Activated CD8-positive, alpha-beta T cell treated with anti-CD3 and anti-CD28 coated beads, Interleukin-2, amount 10 ng/mL, durations not matched to agents 7 days and 5 days (primary cell): ENCODE results near the gene OSBPL3. TPM values are rescaled to one million over a fixed set of nuclear protein-coding genes. Genes with fewer than 3 reads are reported as not detected.

Experiments
- ATAC-seq: fragments of 150-1000 bp; cut with Tn5 transposase; one replicate; pipeline ENCODE4 v1.10.0; 2021; ENCODE audit warnings: moderate library complexity
- CTCF ChIA-PET: fragments of 350-600 bp; sonication (Branson Sonifier 250); formaldehyde crosslinking; loops from one replicate; lab custom pipeline; 2021; ENCODE audit warnings: antibody characterized with exemption; lab: Charles Lee
- POLR2A ChIA-PET: fragments of 350-600 bp; sonication (Branson Sonifier 250); formaldehyde crosslinking; loops from one replicate; lab custom pipeline; 2021; ENCODE audit warnings: antibody characterized with exemption; lab: Charles Lee
- DNase-seq: peaks from one replicate; pipeline ENCODE4 v3.0.0-alpha.2; 2020
- H3K27ac Mint-ChIP-seq: one replicate; pipeline ENCODE4 v1.8.0; 2021; ENCODE audit warnings: mild to moderate bottlenecking, mixed read lengths
- H3K27me3 Mint-ChIP-seq: one replicate; pipeline ENCODE4 v1.8.0; 2021; ENCODE audit warnings: low read depth, mixed read lengths
- H3K36me3 Mint-ChIP-seq: one replicate; pipeline ENCODE4 v1.8.0; 2021; ENCODE audit warnings: low read depth, mixed read lengths
- H3K4me1 Mint-ChIP-seq: one replicate; pipeline ENCODE4 v1.8.0; 2021; ENCODE audit warnings: low read depth, mixed read lengths
- H3K4me3 Mint-ChIP-seq: one replicate; pipeline ENCODE4 v1.8.0; 2021; ENCODE audit warnings: mild to moderate bottlenecking, mixed read lengths
- H3K9me3 Mint-ChIP-seq: one replicate; pipeline ENCODE4 v1.8.0; 2022; ENCODE audit warnings: mixed read lengths; ENCODE audit not compliant: insufficient read depth
- total RNA-seq, 2 experiments: library from RNA; stranded (reverse); gene quantifications; one replicate each; pipeline ENCODE4 v1.2.3, GENCODE V29; 2021

The OSBPL3 gene
- total RNA-seq, 2 experiments from 2014 or later, result 73.0 to 83.0 TPM

DNA sequence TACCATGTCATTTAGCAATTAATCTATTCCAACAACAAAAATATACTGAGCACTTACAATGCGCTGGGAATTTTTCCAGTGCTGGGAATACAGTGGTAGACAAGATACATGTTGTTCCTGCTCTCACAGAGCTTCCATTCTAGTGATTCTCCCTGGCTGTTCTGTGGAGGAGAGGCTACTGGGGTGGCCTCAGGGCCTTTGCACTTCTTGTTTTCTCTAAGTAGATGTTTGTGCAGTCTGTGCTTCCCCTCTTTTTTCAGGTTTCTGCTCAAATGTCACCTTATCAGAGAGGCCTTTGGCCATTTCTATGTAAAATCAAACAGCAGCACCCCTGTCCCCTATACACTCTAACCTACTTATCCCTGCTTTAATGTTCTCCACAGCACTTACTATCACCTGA, 24.7 kb downstream of the OSBPL3 start:
- Mint-ChIP-seq H3K27me3 (no peaks in the 10 kb centered on the region), H3K36me3 (peaks cover 19% of the 10 kb centered on the region), H3K27ac (no peak overlapping the region), H3K4me1 (peaks cover 31% of the 10 kb centered on the region), H3K4me3 (no peak overlapping the region), H3K9me3 (no peaks in the 10 kb centered on the region)
- ChIA-PET POLR2A (interaction anchor here (1.0 kb wide), 1 partner anchor 163 kb away, joined by 3 read pairs; no protein-coding TSS in a partner anchor), CTCF (no interaction called here)
- no peak for ATAC-seq
- no peak for DNase-seq

DNA sequence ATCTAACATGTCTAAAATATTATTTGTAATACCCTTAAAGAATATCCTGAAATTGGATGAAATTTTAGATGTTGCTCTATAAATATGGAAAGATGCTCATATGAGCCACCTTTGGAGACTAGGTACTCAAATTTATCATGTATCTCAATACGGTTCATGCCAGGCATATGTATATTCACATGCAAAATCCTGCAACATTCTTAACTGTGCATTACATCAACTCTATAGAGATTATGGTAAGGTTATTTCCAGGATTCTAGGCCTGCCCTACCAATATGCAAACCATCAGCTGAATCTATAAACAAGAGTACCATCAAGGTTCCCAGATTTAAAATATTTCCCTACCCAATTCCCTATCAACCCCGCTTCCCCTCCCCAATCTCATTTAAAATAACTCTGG, 27.5 kb downstream of the OSBPL3 start:
- ATAC-seq, result no peak
- Mint-ChIP-seq H3K27me3 (no peaks in the 10 kb centered on the region), H3K4me1 (peaks cover 29% of the 10 kb centered on the region), H3K27ac (no peak overlapping the region), H3K4me3 (no peak overlapping the region), H3K36me3 (peaks cover 9% of the 10 kb centered on the region), H3K9me3 (no peaks in the 10 kb centered on the region)
- CTCF ChIA-PET, result interaction anchor here (1.2 to 2.1 kb wide), 4 partner anchors 28 to 146 kb away, joined by 3 to 5 read pairs (median 4); no protein-coding TSS in a partner anchor
- POLR2A ChIA-PET, result no interaction called here
- no peak for DNase-seq

DNA sequence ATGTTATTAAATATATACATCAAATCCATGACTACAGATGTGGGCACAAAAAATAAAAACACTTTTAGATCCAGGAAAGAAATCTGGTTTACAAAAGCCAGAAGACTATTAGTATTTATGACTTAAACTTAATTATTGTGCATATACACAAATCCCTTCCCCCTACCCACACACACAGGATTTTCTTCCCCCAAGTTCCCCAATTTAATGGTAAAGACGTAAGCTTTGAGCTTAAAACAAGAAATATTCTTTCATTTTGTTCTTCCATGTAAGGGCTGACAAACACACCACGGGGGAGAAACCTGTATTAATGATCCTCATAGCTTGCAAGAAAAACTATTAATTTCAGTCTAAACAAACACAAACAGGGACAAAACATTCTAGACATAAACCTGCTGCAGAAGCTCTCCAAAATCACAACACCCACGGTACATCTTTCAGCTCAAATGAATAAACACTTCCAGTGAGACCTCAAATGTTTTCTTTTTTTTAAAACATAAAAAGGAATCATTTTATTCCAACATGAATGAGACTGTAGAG, 28.5 kb downstream of the OSBPL3 start:
- Mint-ChIP-seq H3K27me3 (no peaks in the 10 kb centered on the region), H3K36me3 (peaks cover 9% of the 10 kb centered on the region), H3K4me1 (peaks cover 32% of the 10 kb centered on the region), H3K9me3 (no peaks in the 10 kb centered on the region), H3K4me3 (no peak overlapping the region), H3K27ac (no peak overlapping the region)
- ChIA-PET POLR2A (no interaction called here), CTCF (interaction anchor here (0.9 to 1.8 kb wide), 8 partner anchors 14 to 146 kb away, joined by 3 to 5 read pairs (median 3); no protein-coding TSS in a partner anchor)
- DNase-seq (no peak), ATAC-seq (no peak)

DNA sequence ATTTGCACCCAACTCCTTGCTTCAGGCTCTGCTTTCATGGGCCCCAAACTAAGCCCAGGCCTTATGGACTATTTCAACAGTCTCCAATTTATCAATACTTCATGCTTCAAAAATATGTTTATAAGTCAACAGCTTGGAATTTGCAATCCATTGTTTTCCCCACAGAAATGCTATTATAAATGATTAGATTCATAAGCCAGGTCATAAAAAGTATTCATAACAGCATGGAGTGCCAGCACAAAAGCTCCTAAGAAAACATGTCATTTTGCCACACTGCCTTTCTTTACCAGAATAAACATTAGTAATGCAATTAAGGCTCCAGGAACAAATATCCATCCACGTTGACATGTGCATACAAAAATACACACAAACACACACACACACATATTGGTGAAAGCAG, 30.1 kb downstream of the OSBPL3 start:
- no peak for ATAC-seq
- H3K27ac Mint-ChIP-seq, result no peak overlapping the region
- POLR2A ChIA-PET, result interaction anchor here (0.6 kb wide), 1 partner anchor 13 kb away, joined by 3 read pairs; no protein-coding TSS in a partner anchor
- peaks cover 16% of the 10 kb centered on the region for H3K36me3 Mint-ChIP-seq
- H3K27me3 Mint-ChIP-seq, result no peaks in the 10 kb centered on the region
- no peaks in the 10 kb centered on the region for H3K9me3 Mint-ChIP-seq
- peaks cover 33% of the 10 kb centered on the region for H3K4me1 Mint-ChIP-seq
- H3K4me3 Mint-ChIP-seq, result no peak overlapping the region
- CTCF ChIA-PET, result interaction anchor here (1.5 to 1.8 kb wide), 3 partner anchors 16 to 149 kb away, joined by 3 to 4 read pairs (median 3); no protein-coding TSS in a partner anchor
- no peak for DNase-seq

DNA sequence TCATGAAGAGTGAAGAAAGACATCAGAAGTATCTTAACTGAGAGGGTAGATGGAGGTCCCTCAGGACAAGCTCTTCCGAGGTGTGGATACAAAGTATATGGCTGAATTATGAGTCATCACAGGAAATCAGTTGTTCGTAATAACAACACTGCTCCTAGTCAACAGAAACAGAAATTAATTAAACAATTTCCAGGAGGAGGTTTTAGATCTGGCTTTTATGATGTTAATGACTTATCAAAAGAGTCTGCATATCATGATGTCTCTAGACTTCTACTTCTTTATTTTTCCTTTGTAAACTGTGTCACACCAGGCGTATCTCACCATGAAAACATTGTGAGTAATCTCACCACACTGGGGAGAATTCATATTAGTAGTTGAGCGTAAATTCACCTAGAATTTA, 31.2 kb downstream of the OSBPL3 start:
- ChIA-PET POLR2A (interaction anchor here (1.4 kb wide), 1 partner anchor 30 kb away, joined by 7 read pairs; no protein-coding TSS in a partner anchor), CTCF (interaction anchor here (0.8 to 1.6 kb wide), 9 partner anchors 11 to 150 kb away, joined by 3 to 6 read pairs (median 4); no protein-coding TSS in a partner anchor)
- Mint-ChIP-seq H3K27ac (no peak overlapping the region), H3K9me3 (no peaks in the 10 kb centered on the region), H3K27me3 (no peaks in the 10 kb centered on the region), H3K4me3 (no peak overlapping the region), H3K4me1 (peaks cover 28% of the 10 kb centered on the region), H3K36me3 (peaks cover 17% of the 10 kb centered on the region)
- ATAC-seq (no peak), DNase-seq (no peak)

DNA sequence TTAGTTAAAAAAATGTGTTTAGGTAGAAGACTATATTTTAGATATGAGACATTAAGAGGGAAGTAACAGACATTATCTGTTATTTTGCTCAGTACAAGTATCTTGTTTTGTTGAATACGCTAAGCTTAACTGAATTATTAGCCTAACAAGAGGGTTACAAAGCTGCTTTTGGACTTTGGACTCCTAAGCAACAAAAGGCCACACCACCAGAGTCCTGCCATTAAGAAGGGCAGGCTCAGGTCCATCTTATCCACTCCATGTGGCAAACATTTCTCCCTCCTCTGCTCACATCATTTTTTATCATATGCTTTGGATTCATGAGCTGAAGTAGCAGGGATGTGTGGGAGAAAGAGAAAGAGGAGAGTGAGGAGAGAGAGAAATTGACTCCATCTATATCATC, 33.5 kb downstream of the OSBPL3 start:
- no peak overlapping the region for H3K4me3 Mint-ChIP-seq
- ChIA-PET POLR2A (no interaction called here), CTCF (interaction anchor here (1.1 to 1.6 kb wide), 3 partner anchors 10 to 152 kb away, joined by 3 to 6 read pairs (median 3); no protein-coding TSS in a partner anchor)
- ATAC-seq (no peak), DNase-seq (no peak)
- H3K27ac Mint-ChIP-seq, result no peak overlapping the region
- H3K36me3 Mint-ChIP-seq, result peaks cover 16% of the 10 kb centered on the region
- H3K4me1 Mint-ChIP-seq, result peaks cover 27% of the 10 kb centered on the region
- H3K9me3 Mint-ChIP-seq, result no peaks in the 10 kb centered on the region
- H3K27me3 Mint-ChIP-seq, result no peaks in the 10 kb centered on the region

DNA sequence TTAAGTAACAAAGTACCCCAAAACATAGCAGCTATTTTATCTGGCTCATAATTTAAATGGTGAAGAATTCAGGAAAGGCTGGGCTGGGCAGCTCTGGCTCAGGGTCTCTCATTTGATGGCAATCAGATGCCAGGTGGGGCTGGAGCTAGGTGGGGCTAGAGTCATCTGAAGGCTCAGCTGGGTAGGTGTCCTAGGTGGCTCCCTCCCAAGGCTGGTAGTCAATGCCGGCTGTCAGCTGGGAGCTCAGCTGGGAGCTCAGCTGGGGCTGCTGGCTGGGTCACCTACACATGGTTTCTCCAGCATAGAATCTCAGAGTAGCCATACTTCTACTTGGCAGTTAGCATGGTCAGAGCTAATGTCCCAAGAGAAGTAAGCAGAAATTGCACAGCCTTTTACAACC, 34.1 kb downstream of the OSBPL3 start:
- Mint-ChIP-seq H3K4me3 (no peak overlapping the region), H3K9me3 (no peaks in the 10 kb centered on the region), H3K27ac (no peak overlapping the region), H3K36me3 (peaks cover 16% of the 10 kb centered on the region), H3K4me1 (peaks cover 27% of the 10 kb centered on the region), H3K27me3 (no peaks in the 10 kb centered on the region)
- no peak for DNase-seq
- CTCF ChIA-PET, result interaction anchor here (1.0 to 1.6 kb wide), 3 partner anchors 10 to 125 kb away, joined by 3 to 6 read pairs (median 5); no protein-coding TSS in a partner anchor
- POLR2A ChIA-PET, result no interaction called here
- ATAC-seq, result no peak

DNA sequence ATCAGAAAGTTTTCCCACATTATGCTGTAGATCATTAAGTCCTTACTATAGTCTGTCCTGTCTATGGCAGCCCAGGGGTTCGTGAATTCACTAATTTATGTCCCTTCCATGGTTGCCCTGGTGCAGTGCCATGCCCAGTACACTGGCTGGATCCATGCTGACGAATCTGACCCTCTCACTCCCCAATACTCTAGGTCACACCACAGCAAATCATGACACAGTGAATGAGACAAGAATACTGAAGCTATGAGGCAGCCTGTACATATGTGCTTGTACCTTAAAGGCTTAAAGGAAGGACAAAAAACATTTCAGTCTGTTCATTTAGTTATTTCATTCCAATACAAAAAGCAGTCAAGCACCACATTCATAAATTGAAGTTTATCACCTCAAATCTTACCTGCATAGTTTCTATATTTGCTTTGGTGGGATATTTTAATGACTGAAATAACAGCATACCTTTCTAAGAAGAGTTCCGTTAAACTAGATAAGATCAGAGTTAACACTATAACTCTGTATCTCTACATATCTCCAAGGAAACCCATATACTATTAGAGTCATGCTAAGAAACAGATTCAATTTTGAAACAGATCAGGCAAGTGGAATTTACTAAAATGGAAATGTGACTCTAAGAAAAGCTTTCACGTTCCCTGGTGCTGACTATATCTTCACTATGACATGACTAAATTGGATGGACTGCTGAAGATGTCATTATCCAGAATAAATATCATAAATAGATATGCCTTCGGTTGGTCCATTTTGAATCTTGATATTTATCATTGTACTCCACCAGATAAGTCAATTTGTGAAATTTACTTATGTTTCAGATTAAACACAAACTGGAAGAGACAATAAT, 36.7 kb downstream of the OSBPL3 start:
- H3K27me3 Mint-ChIP-seq, result no peaks in the 10 kb centered on the region
- H3K4me1 Mint-ChIP-seq, result peaks cover 20% of the 10 kb centered on the region
- peaks cover 28% of the 10 kb centered on the region for H3K36me3 Mint-ChIP-seq
- H3K9me3 Mint-ChIP-seq, result no peaks in the 10 kb centered on the region
- DNase-seq (no peak), ATAC-seq (no peak)
- no peak overlapping the region for H3K27ac Mint-ChIP-seq
- ChIA-PET POLR2A (no interaction called here), CTCF (no interaction called here)
- H3K4me3 Mint-ChIP-seq, result no peak overlapping the region

DNA sequence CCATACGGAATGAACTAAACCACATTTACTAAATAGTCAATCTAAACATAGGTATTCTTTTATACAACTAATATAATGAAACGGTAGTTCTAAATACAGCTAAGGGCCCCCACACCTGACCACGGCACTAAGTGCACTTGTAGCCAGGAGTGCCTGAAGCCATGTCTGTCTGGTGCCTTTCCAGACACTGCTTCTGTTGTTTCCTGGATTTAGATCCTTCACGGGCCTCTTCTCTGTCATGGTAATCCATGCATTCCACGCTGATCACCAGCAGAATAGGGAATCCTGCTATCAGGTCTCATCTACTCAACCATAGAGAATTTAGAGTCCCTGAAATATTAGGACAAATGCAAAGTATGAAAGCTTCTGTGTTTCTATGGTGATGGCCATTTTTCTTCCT, 37.8 kb downstream of the OSBPL3 start:
- no peaks in the 10 kb centered on the region for H3K27me3 Mint-ChIP-seq
- ATAC-seq (no peak), DNase-seq (no peak)
- peaks cover 18% of the 10 kb centered on the region for H3K4me1 Mint-ChIP-seq
- peaks cover 6% of the 10 kb centered on the region for H3K9me3 Mint-ChIP-seq
- H3K36me3 Mint-ChIP-seq, result peaks cover 34% of the 10 kb centered on the region
- CTCF ChIA-PET, result interaction anchor here (0.5 kb wide), 1 partner anchor 15 kb away, joined by 3 read pairs; no protein-coding TSS in a partner anchor
- no peak overlapping the region for H3K4me3 Mint-ChIP-seq
- POLR2A ChIA-PET, result no interaction called here
- no peak overlapping the region for H3K27ac Mint-ChIP-seq

DNA sequence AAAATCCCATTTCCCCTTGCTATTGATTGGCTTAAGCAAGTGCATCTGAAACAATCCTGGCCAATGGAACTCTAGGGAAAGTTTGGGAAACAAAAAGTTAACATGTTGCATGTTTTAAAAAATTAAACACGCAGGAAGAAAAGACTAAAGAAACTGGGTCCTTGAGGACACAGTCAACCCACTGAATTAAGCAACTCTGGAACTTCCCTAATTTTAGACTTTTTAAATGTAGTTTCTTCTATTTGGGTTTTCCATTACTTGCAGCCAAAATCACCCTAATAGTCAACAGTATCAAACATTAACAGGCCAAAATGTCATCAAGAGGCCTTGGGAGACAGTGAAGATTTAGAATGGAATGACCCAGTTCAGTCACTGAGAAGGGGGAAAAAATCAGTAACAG, 40.6 kb downstream of the OSBPL3 start:
- Mint-ChIP-seq H3K4me1 (peaks cover 23% of the 10 kb centered on the region), H3K4me3 (no peak overlapping the region), H3K27ac (no peak overlapping the region), H3K36me3 (peaks cover 37% of the 10 kb centered on the region), H3K9me3 (peaks cover 11% of the 10 kb centered on the region), H3K27me3 (no peaks in the 10 kb centered on the region)
- ChIA-PET POLR2A (no interaction called here), CTCF (no interaction called here)
- DNase-seq, result no peak
- no peak for ATAC-seq

DNA sequence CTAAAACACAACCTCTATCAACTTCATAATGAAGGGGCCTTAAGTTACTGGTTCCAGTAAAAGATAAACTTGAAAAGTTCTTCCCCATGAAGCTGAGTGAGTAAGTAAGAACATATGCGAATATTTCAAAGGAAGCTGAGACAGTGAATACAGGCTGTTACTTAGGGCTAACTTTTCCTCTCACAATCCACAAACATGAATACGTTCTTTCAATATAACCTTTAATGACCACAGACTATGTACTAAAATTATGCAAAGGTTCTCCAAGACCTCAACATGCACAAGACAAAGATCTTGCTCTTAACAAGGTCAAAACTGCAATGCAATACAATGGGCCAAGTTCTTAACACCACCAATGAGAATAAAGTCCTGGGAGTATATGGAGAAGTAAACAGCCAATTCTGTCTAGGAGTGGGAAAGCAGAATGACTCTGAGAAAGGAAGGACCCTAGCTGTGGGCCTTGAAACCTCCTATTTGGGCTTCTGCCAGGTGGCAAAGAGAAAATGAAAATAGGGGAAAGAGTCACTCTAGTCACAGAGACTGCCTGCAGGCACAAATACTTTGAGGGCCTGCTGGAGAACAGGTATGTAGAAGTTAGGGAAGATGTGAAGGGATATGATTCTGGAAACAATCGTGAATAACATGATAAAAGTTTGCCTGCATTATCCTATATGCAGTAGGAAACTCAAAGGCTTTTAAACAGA, 43.7 kb downstream of the OSBPL3 start:
- Mint-ChIP-seq H3K9me3 (peaks cover 11% of the 10 kb centered on the region), H3K27me3 (no peaks in the 10 kb centered on the region), H3K27ac (no peak overlapping the region), H3K4me3 (no peak overlapping the region), H3K4me1 (peaks cover 34% of the 10 kb centered on the region), H3K36me3 (peaks cover 51% of the 10 kb centered on the region)
- CTCF ChIA-PET, result interaction anchor here (1.1 to 1.8 kb wide), 3 partner anchors 12 to 36 kb away, joined by 3 to 6 read pairs (median 4); no protein-coding TSS in a partner anchor
- DNase-seq, result no peak
- POLR2A ChIA-PET, result no interaction called here
- peak; percentile 44 for ATAC-seq
